Fibroblast of lung (primary cell): ENCODE results near the gene ENPEP. TPM values are rescaled to one million over a fixed set of nuclear protein-coding genes. Genes with fewer than 3 reads are reported as not detected.

Source experiments
- DNase-seq, 2 donors: peaks; one replicate each; pipeline versions ENCODE4 v3.0.0 to v3.0.0-alpha.2; 2010; ENCODE audit warnings: low read depth in 2 of 2
- H2AFZ ChIP-seq: 2 replicates; pipeline ENCODE4 v1.5.1; 2012; ENCODE audit warnings: low read length, control low read depth, inconsistent platforms
- H3K27ac ChIP-seq: 2 replicates; pipeline ENCODE4 v1.5.1; 2011; ENCODE audit warnings: low read length, control low read depth; ENCODE audit not compliant: insufficient read depth
- H3K27me3 ChIP-seq: 2 replicates; pipeline ENCODE4 v1.5.1; 2011; ENCODE audit warnings: mild to moderate bottlenecking, low read length; ENCODE audit not compliant: control insufficient read depth, insufficient read depth
- H3K36me3 ChIP-seq: 2 replicates; pipeline ENCODE4 v1.5.1; 2011; ENCODE audit warnings: low read length; ENCODE audit not compliant: control insufficient read depth, insufficient read depth
- H3K4me1 ChIP-seq: 2 replicates; pipeline ENCODE4 v1.5.1; 2011; ENCODE audit warnings: low read length; ENCODE audit not compliant: control insufficient read depth, insufficient read depth; ENCODE audit errors: extremely low read depth
- H3K4me2 ChIP-seq: 2 replicates; pipeline ENCODE4 v1.5.1; 2011; ENCODE audit warnings: low read length, control low read depth; ENCODE audit not compliant: insufficient read depth; ENCODE audit errors: extremely low read depth
- H3K4me3 ChIP-seq, 4 experiments: fragments of 200-600 bp in 1 of 4; sonication (generic) in 1 of 4; replicated peaks in 1 of 4; 2 replicates each; pipeline ENCODE4 v1.5.1; 2011 to 2016; ENCODE audit warnings: low read length in 4 of 4, low read depth in 3 of 4, mild to moderate bottlenecking in 3 of 4, control low read depth in 2 of 4, inconsistent platforms in 1 of 4, mixed read lengths in 1 of 4; ENCODE audit not compliant: insufficient read depth in 1 of 4; ENCODE audit errors: control extremely low read depth in 1 of 4
- H3K79me2 ChIP-seq: 2 replicates; pipeline ENCODE4 v1.5.1; 2012; ENCODE audit warnings: mild to moderate bottlenecking, low read length, inconsistent platforms; ENCODE audit not compliant: control insufficient read depth, insufficient read depth
- H3K9ac ChIP-seq: 2 replicates; pipeline ENCODE4 v1.5.1; 2011; ENCODE audit warnings: mild to moderate bottlenecking, low read length, control low read depth; ENCODE audit not compliant: insufficient read depth
- H3K9me3 ChIP-seq: 2 replicates; pipeline ENCODE4 v1.5.1; 2012; ENCODE audit warnings: low read depth, low read length; ENCODE audit not compliant: control insufficient read depth, insufficient read depth
- H4K20me1 ChIP-seq: 2 replicates; pipeline ENCODE4 v1.5.1; 2011; ENCODE audit warnings: low read length; ENCODE audit not compliant: control insufficient read depth, insufficient read depth; ENCODE audit errors: extremely low read depth
- CTCF ChIP-seq, 2 donors: IDR thresholded peaks in 1 of 2; conservative IDR thresholded peaks in 1 of 2; 1 replicate in 1 of 2; 2 replicates in 1 of 2; pipeline ENCODE4 v1.5.1; 2011 to 2012; ENCODE audit warnings: low read length in 2 of 2, control low read depth in 1 of 2, inconsistent platforms in 1 of 2, low read depth in 1 of 2, mild to moderate bottlenecking in 1 of 2
- EZH2 ChIP-seq: IDR thresholded peaks from 2 replicates; pipeline ENCODE4 v1.5.1; 2012; ENCODE audit warnings: low read length, control low read depth, mild to moderate bottlenecking; ENCODE audit errors: missing control alignments
- polyA plus RNA-seq, 2 donors: library from polyadenylated mRNA; depleted of rRNA in 1 of 2; stranded (reverse) in 1 of 2; unstranded in 1 of 2; fragments of >200 nt; gene quantifications; 2 replicates each; pipeline ENCODE4 v1.2.1, GENCODE V29; 2011 to 2012; ENCODE audit warnings: missing spikeins in 1 of 2
- total RNA-seq: library from RNA; depleted of rRNA; stranded (reverse); fragments of >200 nt; gene quantifications from 2 replicates; pipeline ENCODE4 v1.2.1, GENCODE V29; 2014

Gene ENPEP
- total and polyA plus RNA-seq, 2 donors (not counting 1 experiment from before 2014, with no cell fraction given): 0.28 TPM; not detected in 1

DNA sequence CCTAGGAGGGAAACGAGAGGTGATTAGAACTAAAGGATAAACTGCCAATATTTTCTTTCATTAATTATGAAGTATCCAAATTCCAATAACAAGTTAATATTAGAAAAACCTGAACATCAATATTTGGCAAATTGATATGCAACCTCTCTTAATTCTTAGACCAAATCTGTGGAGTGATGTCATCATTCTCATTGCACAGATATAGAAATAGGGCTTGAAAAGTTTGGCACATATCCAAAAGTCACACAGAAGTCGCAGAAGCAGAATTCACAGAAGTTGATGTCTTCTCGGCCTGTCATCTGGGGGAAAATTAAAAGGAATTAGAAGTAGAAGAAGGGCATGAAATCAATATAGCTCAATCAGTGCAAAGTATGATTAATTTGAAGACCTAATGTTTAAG lies 36.9 kb downstream of the ENPEP start:
- no peaks in the 10 kb centered on the region for H3K36me3 ChIP-seq

DNA sequence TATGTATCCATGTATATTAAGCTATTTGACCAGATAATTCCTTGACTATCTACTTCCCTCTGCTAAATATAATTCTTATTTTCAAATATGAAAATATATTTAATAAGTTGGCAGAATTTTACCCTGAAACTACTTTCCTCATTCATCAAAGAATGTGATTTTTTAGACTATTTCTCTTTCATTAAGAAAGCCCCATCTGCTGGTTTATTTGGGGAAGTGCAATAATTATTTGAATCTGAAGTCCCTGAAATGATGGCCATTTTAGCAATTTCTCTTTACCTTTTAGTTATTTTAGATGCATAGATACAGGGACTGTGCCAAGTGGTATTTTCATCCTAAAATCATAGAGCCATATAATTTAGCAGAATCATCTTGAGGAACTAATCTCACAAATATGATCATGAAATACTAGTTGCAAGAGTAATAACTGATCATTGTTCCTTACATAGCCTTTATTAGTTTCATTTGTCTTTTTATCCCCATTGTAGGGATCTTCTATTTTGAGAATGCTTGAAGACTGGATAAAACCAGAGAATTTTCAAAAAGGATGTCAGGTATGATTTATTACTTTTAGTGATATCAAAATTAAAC lies 39.0 kb downstream of the ENPEP start:
- DNase-seq: peak; percentile 18 to 52
- TF ChIP-seq CTCF (conservative IDR thresholded peaks at IDR 0.05 in 1 of 2, IDR thresholded peaks at IDR 0.05 in 1 of 2; ENCODE audit: low read depth in 1 of 2, low read length in 2 of 2) (peak; percentile 24 to 61), EZH2 (no peak)
- H3K4me1 ChIP-seq: no peaks in the 10 kb centered on the region
- no peak overlapping the region for H3K27ac ChIP-seq
- no peaks in the 10 kb centered on the region for H3K79me2 ChIP-seq
- no peaks in the 10 kb centered on the region for H3K27me3 ChIP-seq
- no peak overlapping the region for H2AFZ ChIP-seq
- no peak overlapping the region for H3K4me2 ChIP-seq
- no peaks in the 10 kb centered on the region for H4K20me1 ChIP-seq
- H3K9ac ChIP-seq: no peak overlapping the region
- H3K36me3 ChIP-seq: no peaks in the 10 kb centered on the region
- no peak overlapping the region for H3K4me3 ChIP-seq
- no peaks in the 10 kb centered on the region for H3K9me3 ChIP-seq

More for the DNA sequence above, 36.9 kb downstream of the ENPEP start:
- Histone ChIP-seq H3K27me3 (no peaks in the 10 kb centered on the region), H3K4me2 (no peak overlapping the region), H2AFZ (no peak overlapping the region), H3K9me3 (no peaks in the 10 kb centered on the region), H3K79me2 (no peaks in the 10 kb centered on the region), H3K27ac (no peak overlapping the region), H3K4me3 (no peak overlapping the region), H4K20me1 (no peaks in the 10 kb centered on the region), H3K9ac (no peak overlapping the region), H3K4me1 (no peaks in the 10 kb centered on the region)
- no peak for TF ChIP-seq CTCF (conservative IDR thresholded peaks at IDR 0.05 in 1 of 2, IDR thresholded peaks at IDR 0.05 in 1 of 2; ENCODE audit: low read depth in 1 of 2, low read length in 2 of 2)
- TF ChIP-seq EZH2: no peak
- DNase-seq: no peak

DNA sequence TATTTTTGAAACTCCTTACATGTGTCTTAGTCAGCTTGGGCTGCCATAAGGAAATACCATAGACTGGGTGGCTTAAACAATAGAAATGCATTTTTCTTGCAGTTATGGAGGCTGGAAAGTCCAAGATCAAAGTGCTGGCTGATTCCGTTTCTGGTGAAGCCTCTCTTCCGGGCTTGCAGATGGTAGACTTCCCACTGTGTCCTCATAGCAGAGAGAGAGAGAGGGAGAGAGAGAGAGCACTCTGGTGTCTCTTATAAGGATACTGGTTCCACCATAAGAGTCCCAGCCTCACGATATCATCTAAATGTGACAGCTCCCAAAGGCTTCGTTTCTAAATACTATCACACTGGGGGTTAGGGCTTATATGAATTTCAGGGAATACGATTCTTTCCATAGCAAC lies 39.7 kb downstream of the ENPEP start:
- Histone ChIP-seq H3K27ac (no peak overlapping the region), H3K79me2 (no peaks in the 10 kb centered on the region)

More for the DNA sequence above, 39.7 kb downstream of the ENPEP start:
- H3K36me3 ChIP-seq: no peaks in the 10 kb centered on the region
- H3K4me3 ChIP-seq: peak overlapping the region in 2 of 4 experiments; percentile 52 to 70
- H3K4me2 ChIP-seq: no peak overlapping the region
- no peaks in the 10 kb centered on the region for H3K27me3 ChIP-seq
- H3K9me3 ChIP-seq: no peaks in the 10 kb centered on the region
- TF ChIP-seq CTCF (conservative IDR thresholded peaks at IDR 0.05 in 1 of 2, IDR thresholded peaks at IDR 0.05 in 1 of 2; ENCODE audit: low read depth in 1 of 2, low read length in 2 of 2) (no peak), EZH2 (no peak)
- H3K4me1 ChIP-seq: no peaks in the 10 kb centered on the region
- H4K20me1 ChIP-seq: no peaks in the 10 kb centered on the region
- no peak overlapping the region for H2AFZ ChIP-seq
- H3K9ac ChIP-seq: no peak overlapping the region
- no peak for DNase-seq
